ENCODE data around the gene TSPAN7.

GRCh38 chrX:38632516-38632915 lies 71.2 kb downstream of the TSPAN7 start:
- no peak for TF ChIP-seq CTCF (IDR thresholded peaks at IDR 0.05 in 8 of 11, conservative IDR thresholded peaks at IDR 0.05 in 3 of 11)
- TF ChIP-seq POLR2A (IDR thresholded peaks at IDR 0.05), result no peak
- no peak for TF ChIP-seq POLR2AphosphoS5 (IDR thresholded peaks at IDR 0.05)

Measured in spleen (tissue), 7 donors.